ENCODE measurements around the gene CEACAM21.
"Not testable (repeated sequence)": the region's sequence is repeated elsewhere in the genome, so short reads cannot be mapped to it uniquely, and the experiment has no call there.

CEACAM21 gene

GRCh38 chr19:41577833-41578232 is 1.9 kb downstream of the CEACAM21 start:
- Histone ChIP-seq H3K27ac (ENCODE audit: low read length) (no peak overlapping the region), H3K4me1 (ENCODE audit: low read length) (peaks cover 6% of the 10 kb centered on the region; the same call in 1 of the 2 replicates), H3K9me3 (replicated peaks; ENCODE audit: insufficient read depth, low read length) (no peaks in the 10 kb centered on the region), H3K9ac (ENCODE audit: low read length) (no peak overlapping the region), H3K79me2 (ENCODE audit: low read length) (peaks cover 2% of the 10 kb centered on the region; the same call in 1 of the 2 replicates), H3K4me3 (ENCODE audit: low read length) (no peak overlapping the region), H2AFZ (ENCODE audit: low read length) (no peak overlapping the region), H3K36me3 (replicated peaks; ENCODE audit: insufficient read depth, low read length) (peaks cover 11% of the 10 kb centered on the region; the same call in 1 of the 2 replicates), H3K9me2 (replicated peaks; ENCODE audit: insufficient read depth, low read length) (no peaks in the 10 kb centered on the region), H3K27me3 (replicated peaks; ENCODE audit: insufficient read depth, low read length) (no peaks in the 10 kb centered on the region), H4K20me1 (ENCODE audit: insufficient read depth, low read length) (no peaks in the 10 kb centered on the region), H3F3A (ENCODE audit: insufficient read depth, low read length) (no peaks in the 10 kb centered on the region; the same call in 1 of the 2 replicates), H3K4me2 (ENCODE audit: low read depth, low read length) (no peak overlapping the region)
- TF ChIP-seq CTCF (IDR thresholded peaks at IDR 0.05; ENCODE audit: low read length) (no peak), EZH2 (optimal IDR thresholded peaks at IDR 0.05; ENCODE audit: low read depth, low read length) (no peak), EZH2phosphoT487 (IDR thresholded peaks at IDR 0.05; ENCODE audit: low read length) (no peak)
- no peak for DNase-seq

- Histone ChIP-seq H3K27ac (ENCODE audit: low read length) (no peak overlapping the region), H4K20me1 (ENCODE audit: insufficient read depth, low read length) (no peaks in the 10 kb centered on the region), H3K27me3 (replicated peaks; ENCODE audit: insufficient read depth, low read length) (no peaks in the 10 kb centered on the region), H3K79me2 (ENCODE audit: low read length) (peaks cover 2% of the 10 kb centered on the region; the same call in 1 of the 2 replicates), H3K9ac (ENCODE audit: low read length) (no peak overlapping the region), H3K9me3 (replicated peaks; ENCODE audit: insufficient read depth, low read length) (no peaks in the 10 kb centered on the region), H3K4me1 (ENCODE audit: low read length) (peaks cover 6% of the 10 kb centered on the region; the same call in 1 of the 2 replicates), H3F3A (ENCODE audit: insufficient read depth, low read length) (no peaks in the 10 kb centered on the region; the same call in 1 of the 2 replicates), H3K4me2 (ENCODE audit: low read depth, low read length) (no peak overlapping the region), H3K36me3 (replicated peaks; ENCODE audit: insufficient read depth, low read length) (peaks cover 11% of the 10 kb centered on the region), H2AFZ (ENCODE audit: low read length) (no peak overlapping the region), H3K4me3 (ENCODE audit: low read length) (no peak overlapping the region), H3K9me2 (replicated peaks; ENCODE audit: insufficient read depth, low read length) (no peaks in the 10 kb centered on the region)
- no peak for DNase-seq
- TF ChIP-seq EZH2 (optimal IDR thresholded peaks at IDR 0.05; ENCODE audit: low read depth, low read length) (no peak), CTCF (IDR thresholded peaks at IDR 0.05; ENCODE audit: low read length) (no peak), EZH2phosphoT487 (IDR thresholded peaks at IDR 0.05; ENCODE audit: low read length) (no peak)
Measured at GRCh38 chr19:41578886-41579285, 2.9 kb downstream of the CEACAM21 start.

GRCh38 chr19:41581068-41581467 is 5.1 kb downstream of the CEACAM21 start:
- H3K4me3 ChIP-seq (ENCODE audit: low read length); H3K4me2 ChIP-seq (ENCODE audit: low read depth, low read length); DNase-seq; H3K27me3 ChIP-seq (replicated peaks; ENCODE audit: insufficient read depth, low read length); H2AFZ ChIP-seq (ENCODE audit: low read length); H3K9ac ChIP-seq (ENCODE audit: low read length); H3K27ac ChIP-seq (ENCODE audit: low read length); H4K20me1 ChIP-seq (ENCODE audit: insufficient read depth, low read length); H3K79me2 ChIP-seq (ENCODE audit: low read length); H3K4me1 ChIP-seq (ENCODE audit: low read length); H3K9me2 ChIP-seq (replicated peaks; ENCODE audit: insufficient read depth, low read length); H3K9me3 ChIP-seq (replicated peaks; ENCODE audit: insufficient read depth, low read length); H3F3A ChIP-seq (ENCODE audit: insufficient read depth, low read length): not testable (repeated sequence)
- H3K36me3 ChIP-seq (replicated peaks; ENCODE audit: insufficient read depth, low read length): peaks cover 11% of the 10 kb centered on the region

- not testable (repeated sequence) for H2AFZ ChIP-seq (ENCODE audit: low read length); H3K4me3 ChIP-seq (ENCODE audit: low read length); H3K27ac ChIP-seq (ENCODE audit: low read length); H3K4me1 ChIP-seq (ENCODE audit: low read length); H3K9me3 ChIP-seq (replicated peaks; ENCODE audit: insufficient read depth, low read length); H3K4me2 ChIP-seq (ENCODE audit: low read depth, low read length); DNase-seq; H3K9ac ChIP-seq (ENCODE audit: low read length); H3K79me2 ChIP-seq (ENCODE audit: low read length); H3F3A ChIP-seq (ENCODE audit: insufficient read depth, low read length); H3K9me2 ChIP-seq (replicated peaks; ENCODE audit: insufficient read depth, low read length); H4K20me1 ChIP-seq (ENCODE audit: insufficient read depth, low read length); H3K27me3 ChIP-seq (replicated peaks; ENCODE audit: insufficient read depth, low read length)
- peaks cover 11% of the 10 kb centered on the region for H3K36me3 ChIP-seq (replicated peaks; ENCODE audit: insufficient read depth, low read length)
Measured at GRCh38 chr19:41582577-41583182, 6.7 kb downstream of the CEACAM21 start.
